ENCODE results near the gene FOXP4. TPM values are rescaled to one million over a fixed set of nuclear protein-coding genes. Genes with fewer than 3 reads are reported as not detected.

Gene FOXP4
- 10 to 100 TPM in 4 of 5 donors, 1 to 10 TPM in 1; 7.9 to 70.4 (median 40.3) TPM for total RNA-seq
- 10 to 100 TPM; 14.3 to 33.7 (median 27.6) TPM for polyA plus RNA-seq
- long read RNA-seq, donor 1, full-length matches to known transcripts, result 7 of 7 reads
- long read RNA-seq, donor 1, partial matches to known transcripts, result 0 of 7 reads
- long read RNA-seq, donor 1, other reads (novel, unspliced or antisense), result 0 of 7 reads
- long read RNA-seq, donor 2, full-length matches to known transcripts, result 15 of 15 reads
- long read RNA-seq, donor 2, partial matches to known transcripts, result 0 of 15 reads
- long read RNA-seq, donor 2, other reads (novel, unspliced or antisense), result 0 of 15 reads
- long read RNA-seq, donor 3, full-length matches to known transcripts, result 4 of 4 reads
- long read RNA-seq, donor 3, partial matches to known transcripts, result 0 of 4 reads
- long read RNA-seq, donor 3, other reads (novel, unspliced or antisense), result 0 of 4 reads
- long read RNA-seq, donor 4, result 0 reads
- long read RNA-seq, donor 5, partial matches to known transcripts, result 83 of 85 reads
- long read RNA-seq, donor 5, other reads (novel, unspliced or antisense), result 0 of 85 reads
- long read RNA-seq, donor 6, full-length matches to known transcripts, result 27 of 35 reads
- long read RNA-seq, donor 6, partial matches to known transcripts, result 8 of 35 reads
- long read RNA-seq, donor 6, other reads (novel, unspliced or antisense), result 0 of 35 reads
- long read RNA-seq, donor 7, full-length matches to known transcripts, result 4 of 4 reads
- long read RNA-seq, donor 7, partial matches to known transcripts, result 0 of 4 reads
- long read RNA-seq, donor 7, other reads (novel, unspliced or antisense), result 0 of 4 reads
- long read RNA-seq, donor 8, full-length matches to known transcripts, result 6 of 23 reads
- long read RNA-seq, donor 8, partial matches to known transcripts, result 17 of 23 reads
- long read RNA-seq, donor 8, other reads (novel, unspliced or antisense), result 0 of 23 reads
- long read RNA-seq, donor 9, partial matches to known transcripts, result 5 of 5 reads
- long read RNA-seq, donor 9, other reads (novel, unspliced or antisense), result 0 of 5 reads
- long read RNA-seq, donor 10, result 0 reads

GRCh38 chr6:41545703-41546474 lies at the start of gene FOXP4:
Gene FOXP4, plus strand, starts transcription at chr6:41546381. Its CDS starts 19,380 bp downstream, at chr6:41565761.
- intact Hi-C loops (cut with DNase I; ENCODE audit: low total_unique reads), result no loop called here
- H3K27me3 ChIP-seq, result peaks cover 0 to 44% (median 7%) of the 10 kb centered on the region in 3 donors
- TF ChIP-seq POLR2AphosphoS5 (IDR thresholded peaks at IDR 0.05), result peak in 1 of 3 donors; percentile 59
- no peak for TF ChIP-seq POLR2A (IDR thresholded peaks at IDR 0.05)
- H3K27ac ChIP-seq, result peak within 1 kb of the TSS; percentile 81 to 94 (median 88)
- H3K4me1 ChIP-seq, result peaks cover 30 to 69% (median 60%) of the 10 kb centered on the region in 4 donors
- WGBS, 5 donors, result 0 to 2% (median 1%) methylated on average over 35 to 61 of the region's 61 CpGs
- peak; percentile 91 to 97 for DNase-seq
- peak within 1 kb of the TSS; percentile 74 to 99 (median 94) for H3K4me3 ChIP-seq
- H3K36me3 ChIP-seq, result peaks cover 0 to 4% (median 1%) of the 10 kb centered on the region in 4 donors
- no peaks in the 10 kb centered on the region for H3K9me3 ChIP-seq

- 72 to 84% (median 81%) methylated on average over 3 of the region's 3 CpGs for WGBS, 5 donors
- H3K4me1 ChIP-seq, result peaks cover 1 to 12% (median 3%) of the 10 kb centered on the region in 4 donors
- H3K9me3 ChIP-seq, result no peaks in the 10 kb centered on the region
- no peaks in the 10 kb centered on the region for H3K36me3 ChIP-seq
- H3K27ac ChIP-seq, result no peak overlapping the region
- no peak for DNase-seq
- no peak overlapping the region for H3K4me3 ChIP-seq
- intact Hi-C loops (cut with DNase I; ENCODE audit: low total_unique reads), result no loop called here
- H3K27me3 ChIP-seq, result peaks cover 0 to 6% (median 0%) of the 10 kb centered on the region in 3 donors
- no peak for TF ChIP-seq CTCF (IDR thresholded peaks at IDR 0.05)
- TF ChIP-seq EP300 (IDR thresholded peaks at IDR 0.05), result no peak
- no peak for TF ChIP-seq POLR2A (IDR thresholded peaks at IDR 0.05)
- TF ChIP-seq POLR2AphosphoS5 (IDR thresholded peaks at IDR 0.05), result no peak
Measured at GRCh38 chr6:41497573-41497972, 48.6 kb upstream of the FOXP4 start.

GRCh38 chr6:41497994-41498393 lies 48.2 kb upstream of the FOXP4 start:
- no peak overlapping the region for H3K4me3 ChIP-seq
- no peaks in the 10 kb centered on the region for H3K9me3 ChIP-seq
- H3K27me3 ChIP-seq, result peaks cover 0 to 10% (median 0%) of the 10 kb centered on the region in 3 donors
- peaks cover 5 to 16% (median 7%) of the 10 kb centered on the region in 4 donors for H3K4me1 ChIP-seq
- intact Hi-C loops (cut with DNase I; ENCODE audit: low total_unique reads), result no loop called here
- no peak overlapping the region for H3K27ac ChIP-seq
- no peaks in the 10 kb centered on the region for H3K36me3 ChIP-seq
- DNase-seq, result no peak
- 61 to 86% (median 74%) methylated on average over 2 of the region's 2 CpGs for WGBS, 5 donors
- TF ChIP-seq POLR2AphosphoS5 (IDR thresholded peaks at IDR 0.05), result no peak

- H3K4me3 ChIP-seq, result no peak overlapping the region
- intact Hi-C loops (cut with DNase I; ENCODE audit: low total_unique reads), result no loop called here
- H3K4me1 ChIP-seq, result peaks cover 13 to 26% (median 16%) of the 10 kb centered on the region in 4 donors
- H3K36me3 ChIP-seq, result no peaks in the 10 kb centered on the region
- no peak for TF ChIP-seq CTCF (IDR thresholded peaks at IDR 0.05)
- no peak for TF ChIP-seq POLR2A (IDR thresholded peaks at IDR 0.05)
- WGBS, 5 donors, result 55 to 69% (median 64%) methylated on average over 6 of the region's 6 CpGs
- no peaks in the 10 kb centered on the region for H3K9me3 ChIP-seq
- peaks cover 0 to 16% (median 0%) of the 10 kb centered on the region in 3 donors for H3K27me3 ChIP-seq
- H3K27ac ChIP-seq, result no peak overlapping the region
- peak in 1 of 2 donors; percentile 67 for DNase-seq
Measured at GRCh38 chr6:41498968-41499599, 47.1 kb upstream of the FOXP4 start.
